HG03060 (cell line): Measurements from ENCODE around the gene FOXP1.
A peak's percentile ranks its signal among the peaks of the same experiment; 100 is the strongest.

Source experiments
- ATAC-seq: cut with Tn5 transposase; IDR thresholded peaks from one replicate; pipeline ENCODE4 v1.9.1; 2021; ENCODE audit warnings: low read depth, moderate number of reproducible peaks; ENCODE audit not compliant: unreplicated experiment

FOXP1 gene

GRCh38 chr3:71290301-71290700 is 293.2 kb downstream of the FOXP1 start:
- no peak for ATAC-seq

GRCh38 chr3:71288269-71288930 is 295.1 kb downstream of the FOXP1 start:
- no peak for ATAC-seq

GRCh38 chr3:71285086-71285485 is 298.4 kb downstream of the FOXP1 start:
- ATAC-seq: no peak

GRCh38 chr3:71282976-71283375 is 300.6 kb downstream of the FOXP1 start:
- ATAC-seq: no peak

GRCh38 chr3:71281280-71281679 is 302.2 kb downstream of the FOXP1 start:
- ATAC-seq: no peak

- ATAC-seq: no peak
Measured at GRCh38 chr3:71277341-71277740, 306.2 kb downstream of the FOXP1 start.

- ATAC-seq: no peak
Measured at GRCh38 chr3:71276531-71276930, 307.0 kb downstream of the FOXP1 start.

- ATAC-seq: no peak
Measured at GRCh38 chr3:71273453-71273852, 310.1 kb downstream of the FOXP1 start.

GRCh38 chr3:71271596-71271995 is 311.9 kb downstream of the FOXP1 start:
- ATAC-seq: no peak

GRCh38 chr3:71269906-71270305 is 313.6 kb downstream of the FOXP1 start:
- ATAC-seq: no peak

- no peak for ATAC-seq
Measured at GRCh38 chr3:71268462-71268999, 315.0 kb downstream of the FOXP1 start.

GRCh38 chr3:71266875-71267274 is 316.7 kb downstream of the FOXP1 start:
- no peak for ATAC-seq

GRCh38 chr3:71265365-71265915 is 318.1 kb downstream of the FOXP1 start:
- ATAC-seq: no peak

GRCh38 chr3:71264840-71265239 is 318.7 kb downstream of the FOXP1 start:
- ATAC-seq: no peak

- ATAC-seq: peak; percentile 34
Measured at GRCh38 chr3:71262364-71263265, 320.9 kb downstream of the FOXP1 start.

- ATAC-seq: no peak
Measured at GRCh38 chr3:71260782-71261181, 322.7 kb downstream of the FOXP1 start.

- no peak for ATAC-seq
Measured at GRCh38 chr3:71258526-71258925, 325.0 kb downstream of the FOXP1 start.

- no peak for ATAC-seq
Measured at GRCh38 chr3:71258116-71258515, 325.4 kb downstream of the FOXP1 start.

GRCh38 chr3:71255498-71255897 is 328.0 kb downstream of the FOXP1 start:
- ATAC-seq: no peak

- ATAC-seq: no peak
Measured at GRCh38 chr3:71254281-71255057, 329.1 kb downstream of the FOXP1 start.

- no peak for ATAC-seq
Measured at GRCh38 chr3:71253169-71253568, 330.4 kb downstream of the FOXP1 start.
